IPS-11a (cell line): Measurements from ENCODE around the gene KDSR.
A peak's percentile ranks its signal among the peaks of the same experiment; 100 is the strongest.

Experiments used
- H3K4me3 ChIP-seq: one replicate; pipeline ENCODE4 v1.5.1; 2013; ENCODE audit warnings: low read depth, low read length, control low read depth

Gene KDSR, protein sequence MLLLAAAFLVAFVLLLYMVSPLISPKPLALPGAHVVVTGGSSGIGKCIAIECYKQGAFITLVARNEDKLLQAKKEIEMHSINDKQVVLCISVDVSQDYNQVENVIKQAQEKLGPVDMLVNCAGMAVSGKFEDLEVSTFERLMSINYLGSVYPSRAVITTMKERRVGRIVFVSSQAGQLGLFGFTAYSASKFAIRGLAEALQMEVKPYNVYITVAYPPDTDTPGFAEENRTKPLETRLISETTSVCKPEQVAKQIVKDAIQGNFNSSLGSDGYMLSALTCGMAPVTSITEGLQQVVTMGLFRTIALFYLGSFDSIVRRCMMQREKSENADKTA

DNA sequence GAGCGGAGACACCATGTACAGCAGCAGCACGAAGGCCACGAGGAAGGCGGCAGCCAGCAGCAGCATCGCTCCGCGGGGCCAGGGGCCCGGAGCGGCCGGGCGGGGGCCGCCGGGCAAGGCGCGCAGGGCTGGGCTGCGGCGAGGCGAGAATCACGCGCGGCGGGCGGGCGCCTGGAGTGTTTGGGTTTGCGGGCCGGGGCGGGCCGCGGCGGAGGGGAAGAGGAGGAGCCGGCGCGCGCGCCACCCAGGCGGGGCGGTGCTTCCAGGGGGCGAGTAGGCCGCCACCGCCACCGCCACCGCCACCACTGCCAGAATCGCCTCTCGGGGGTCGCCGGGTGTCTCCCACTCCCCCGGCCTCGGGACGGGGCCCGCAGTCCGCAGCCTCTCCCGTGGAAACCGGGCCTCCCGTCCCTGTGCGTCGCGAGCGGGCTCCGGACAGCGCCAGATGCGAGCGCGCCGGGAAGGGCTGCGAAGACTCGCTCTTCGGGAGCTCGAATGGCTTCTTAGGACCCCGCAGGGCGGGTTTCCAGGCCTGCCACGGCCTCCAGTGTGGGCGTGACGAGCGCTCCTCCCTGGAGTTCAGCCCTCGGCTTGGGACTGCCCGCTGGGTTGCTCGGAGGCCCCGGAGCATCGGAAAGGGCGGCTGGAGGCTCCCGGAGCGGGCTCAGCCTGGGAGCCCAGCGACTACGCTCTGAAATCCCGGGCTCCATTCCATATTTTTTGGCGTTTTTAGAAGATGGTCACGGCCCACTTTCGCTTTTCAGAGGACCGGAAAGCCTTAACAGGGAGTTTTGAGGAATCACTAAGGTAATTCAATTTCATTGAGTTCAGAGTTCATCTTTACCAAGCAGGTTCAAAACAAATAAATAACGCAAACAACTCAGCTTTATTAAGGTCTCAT, at the start of gene KDSR:
Gene KDSR, minus strand, starts transcription at position 154 of the 901 bp plus-strand sequence. Its CDS starts 88 bp downstream, at position 66.
- peak within 1 kb of the TSS; percentile 83 for H3K4me3 ChIP-seq

DNA sequence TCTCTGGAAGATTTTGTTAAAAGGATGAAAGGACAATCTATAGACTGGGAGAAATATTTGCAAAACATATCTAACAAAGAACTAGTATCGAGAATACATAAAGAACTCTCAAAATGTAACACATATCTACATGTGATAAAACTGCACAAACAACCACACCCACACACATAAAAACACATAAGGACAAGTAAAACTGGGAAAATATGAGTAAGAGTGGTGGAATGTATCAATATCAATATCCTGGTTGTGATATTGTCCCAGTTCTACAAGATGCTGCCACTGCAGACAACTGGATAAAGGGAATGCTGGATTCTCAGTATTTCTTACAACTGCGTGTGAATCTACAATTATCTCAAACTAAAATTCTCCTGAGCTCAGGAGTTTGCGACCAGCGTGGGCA, 45.9 kb upstream of the KDSR start:
- no peak overlapping the region for H3K4me3 ChIP-seq

DNA sequence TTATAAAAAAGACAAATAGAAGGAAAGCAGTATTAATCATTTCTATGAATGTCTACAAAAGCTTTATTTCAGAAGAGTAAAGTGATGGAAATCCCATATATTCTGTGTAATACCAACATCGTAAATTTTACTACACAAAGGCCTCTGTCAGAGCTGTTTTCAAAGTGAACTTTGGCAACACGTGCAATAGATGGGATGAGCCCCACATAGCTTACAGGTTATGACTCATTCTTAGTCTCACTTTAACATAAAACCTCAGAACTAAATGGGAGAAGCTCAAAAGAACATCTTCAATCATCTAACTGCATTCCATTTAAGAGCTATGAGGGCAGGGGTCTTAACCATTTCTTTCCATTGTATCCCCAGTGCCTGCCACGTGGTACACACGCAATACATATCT, 43.8 kb upstream of the KDSR start:
- H3K4me3 ChIP-seq, result no peak overlapping the region

DNA sequence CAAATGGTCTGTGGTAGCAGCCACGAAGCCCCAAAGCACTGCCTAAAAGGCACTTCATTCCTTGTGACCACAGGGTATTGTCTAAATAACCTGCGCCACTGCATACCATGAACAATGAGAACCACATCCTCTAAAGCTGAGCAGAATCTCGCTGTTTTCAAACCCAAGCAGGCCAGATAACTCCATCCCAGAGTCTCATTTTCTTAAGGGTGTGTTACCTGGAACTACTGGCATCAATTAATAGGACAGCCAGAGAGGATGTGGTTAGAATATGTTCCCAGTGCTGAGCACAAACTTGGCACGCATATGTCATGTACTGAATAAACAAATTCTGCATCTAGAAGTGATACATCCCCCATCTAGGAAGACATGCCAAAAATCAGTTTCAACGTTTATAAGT, 42.3 kb upstream of the KDSR start:
- no peak overlapping the region for H3K4me3 ChIP-seq

DNA sequence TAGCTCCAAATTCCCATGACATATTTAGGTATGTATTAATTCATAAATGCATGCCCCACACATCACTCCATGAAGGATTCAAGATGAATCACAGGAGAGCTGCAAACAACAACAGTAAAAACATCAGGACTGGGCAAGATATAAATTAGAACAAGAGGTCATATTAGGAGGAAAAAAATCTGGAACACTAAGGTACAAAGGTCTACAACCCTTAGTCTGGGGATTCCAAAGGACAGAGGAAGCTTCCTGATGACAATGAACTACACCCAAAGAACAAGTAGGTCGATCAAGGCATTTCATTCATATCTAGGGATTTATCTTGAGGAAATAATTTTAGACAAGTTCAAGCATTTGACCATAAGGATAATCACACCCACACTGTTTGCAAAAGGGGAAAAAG, 40.7 kb upstream of the KDSR start:
- no peak overlapping the region for H3K4me3 ChIP-seq

DNA sequence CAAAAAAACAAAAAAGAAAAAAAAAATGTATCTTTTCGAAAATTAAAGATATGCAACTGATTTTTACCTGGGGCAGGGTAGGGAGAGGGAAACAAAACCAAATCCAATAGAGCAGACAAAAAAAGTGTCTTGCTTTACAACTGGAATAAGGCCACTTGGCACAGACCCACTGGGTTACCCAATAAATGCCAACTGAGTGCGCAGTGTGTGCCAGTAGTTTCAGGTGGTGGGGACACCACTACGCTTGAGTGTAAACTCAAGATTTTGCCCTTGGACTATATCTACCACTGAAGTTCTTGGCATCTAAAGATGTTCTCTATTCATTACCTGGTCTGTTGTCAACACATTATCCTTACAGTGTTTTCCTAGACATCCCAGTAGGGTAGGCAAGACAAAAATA, 39.0 kb upstream of the KDSR start:
- H3K4me3 ChIP-seq, result no peak overlapping the region

DNA sequence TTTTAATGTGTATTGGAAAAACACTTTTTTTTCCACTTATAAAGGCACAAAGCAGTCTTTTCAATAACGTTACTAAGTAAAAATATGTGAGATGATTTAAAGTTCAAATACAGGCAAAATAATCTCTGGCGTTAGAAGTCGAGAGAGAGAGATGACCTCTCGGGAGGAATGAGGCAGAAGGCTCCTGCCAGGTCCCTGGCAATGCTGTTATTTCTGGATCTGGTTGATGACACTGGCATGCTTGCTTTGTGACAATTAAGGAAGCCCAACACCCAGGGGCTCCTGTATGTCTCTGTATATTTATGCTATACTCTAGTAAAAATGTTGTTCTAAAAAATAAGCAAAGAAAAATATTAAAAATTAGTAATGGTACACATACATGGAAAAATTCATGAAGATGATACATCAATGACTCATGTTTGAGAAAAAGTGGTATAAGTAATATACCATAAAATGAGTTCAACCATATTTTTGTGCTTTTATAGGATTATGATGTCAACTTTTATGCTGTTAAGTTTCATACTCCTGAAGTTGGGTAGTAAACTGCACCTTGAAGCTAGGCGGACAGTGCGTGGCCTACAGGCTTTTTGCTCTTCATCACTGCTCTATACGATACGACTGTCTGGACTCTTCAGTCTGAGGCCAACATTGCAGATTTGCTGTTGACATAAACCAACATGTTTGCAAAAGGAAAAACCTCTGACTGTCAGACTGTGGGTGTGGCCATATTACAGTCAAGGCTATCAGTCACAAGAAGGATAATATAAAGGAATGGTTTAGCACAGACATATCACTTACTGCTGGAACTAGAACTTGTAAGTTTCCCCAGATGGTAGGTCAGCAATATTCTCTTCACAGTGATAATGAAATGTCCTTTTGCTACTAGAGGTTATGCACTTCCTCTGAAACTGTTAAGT, 35.5 kb upstream of the KDSR start:
- H3K4me3 ChIP-seq, result no peak overlapping the region

DNA sequence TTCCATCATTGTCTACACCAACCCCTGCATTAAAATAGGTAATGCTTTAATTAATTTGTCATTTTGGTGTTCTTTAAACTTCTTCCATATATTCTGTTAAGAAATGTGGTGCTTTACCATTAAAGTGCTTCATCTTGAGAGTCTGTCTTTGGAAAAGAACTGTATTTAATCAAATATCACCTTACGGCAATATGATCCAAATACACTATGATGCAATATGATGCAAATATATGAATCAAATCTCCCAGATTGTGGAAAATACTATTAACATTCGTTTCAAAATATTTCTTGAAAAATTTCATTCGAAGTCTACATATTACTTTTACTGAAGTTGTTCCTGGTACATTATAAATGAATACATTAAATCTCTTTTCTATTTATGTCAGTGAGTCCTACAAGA, 32.3 kb upstream of the KDSR start:
- H3K4me3 ChIP-seq, result no peak overlapping the region

DNA sequence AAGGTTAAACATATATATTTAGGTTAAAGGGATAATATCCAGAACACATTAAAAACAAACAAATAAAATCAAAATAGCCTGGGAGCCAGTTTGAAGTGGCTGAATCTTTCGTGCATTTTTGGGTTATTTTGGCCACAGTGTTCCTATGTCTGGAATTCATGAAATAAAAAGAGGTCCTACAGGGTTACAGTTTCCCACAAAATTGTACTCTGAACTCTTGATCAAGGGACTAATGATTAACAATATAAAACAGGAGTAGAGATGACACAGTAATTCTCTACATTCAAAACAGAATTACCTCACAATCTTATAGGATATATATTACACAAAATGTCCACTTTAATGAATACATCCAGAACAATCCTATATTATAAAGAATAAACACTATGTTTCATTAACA, 30.3 kb upstream of the KDSR start:
- H3K4me3 ChIP-seq, result no peak overlapping the region

DNA sequence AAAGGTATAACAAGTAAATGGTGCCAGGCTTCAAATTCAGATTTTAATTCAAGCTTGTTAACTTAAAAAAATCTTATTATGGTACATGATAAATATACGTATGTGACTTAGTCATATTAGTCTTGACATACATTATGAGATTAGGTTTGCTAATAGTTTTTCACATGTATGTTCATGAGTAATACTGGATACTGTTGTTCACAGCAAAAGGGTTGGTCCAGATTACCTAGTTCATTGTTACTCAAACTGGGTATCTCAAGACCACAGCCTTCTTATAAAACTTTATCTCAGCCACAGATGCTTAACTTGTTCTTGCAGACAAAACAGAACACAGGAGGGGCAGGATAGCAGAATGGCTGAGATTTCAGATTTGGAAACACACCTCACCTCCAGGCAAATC, 28.5 kb upstream of the KDSR start:
- H3K4me3 ChIP-seq, result no peak overlapping the region

DNA sequence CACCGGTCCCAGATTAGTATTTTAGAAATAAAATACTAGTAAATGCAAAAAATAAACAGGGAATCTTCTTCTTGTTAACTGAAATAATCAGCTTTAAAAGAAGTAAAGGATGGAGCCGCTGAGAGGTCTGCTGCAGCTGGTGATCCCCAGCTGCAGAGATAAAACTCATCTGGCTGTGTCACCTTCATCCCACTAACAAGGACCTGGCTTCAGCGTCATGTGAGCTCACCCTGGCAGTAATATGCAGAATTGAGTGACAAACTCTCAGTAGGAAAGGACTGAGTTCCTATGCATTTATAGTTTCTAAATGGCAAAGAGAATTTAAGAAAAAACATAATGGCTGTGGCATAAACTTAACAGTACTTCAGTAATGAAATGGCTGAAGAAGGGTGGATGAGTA, 27.9 kb upstream of the KDSR start:
- no peak overlapping the region for H3K4me3 ChIP-seq

DNA sequence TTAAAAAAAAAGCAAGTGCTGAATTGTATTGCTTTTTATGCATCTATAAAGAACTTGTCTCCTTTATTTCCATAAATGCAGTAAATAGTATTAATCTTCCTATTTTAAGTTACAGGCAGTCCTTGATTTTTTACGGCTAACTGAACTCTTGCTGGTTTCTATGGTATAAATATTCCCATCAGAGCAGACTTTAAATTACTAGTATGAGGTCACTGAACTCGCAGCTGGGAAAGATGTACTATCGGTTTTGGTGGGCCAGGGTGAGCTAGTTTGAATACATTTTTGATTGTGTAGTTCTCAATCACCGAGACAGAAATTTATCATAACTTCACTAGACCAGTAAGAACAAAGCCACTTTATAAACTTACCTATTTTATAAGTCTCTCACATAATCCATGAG, 20.9 kb upstream of the KDSR start:
- no peak overlapping the region for H3K4me3 ChIP-seq

DNA sequence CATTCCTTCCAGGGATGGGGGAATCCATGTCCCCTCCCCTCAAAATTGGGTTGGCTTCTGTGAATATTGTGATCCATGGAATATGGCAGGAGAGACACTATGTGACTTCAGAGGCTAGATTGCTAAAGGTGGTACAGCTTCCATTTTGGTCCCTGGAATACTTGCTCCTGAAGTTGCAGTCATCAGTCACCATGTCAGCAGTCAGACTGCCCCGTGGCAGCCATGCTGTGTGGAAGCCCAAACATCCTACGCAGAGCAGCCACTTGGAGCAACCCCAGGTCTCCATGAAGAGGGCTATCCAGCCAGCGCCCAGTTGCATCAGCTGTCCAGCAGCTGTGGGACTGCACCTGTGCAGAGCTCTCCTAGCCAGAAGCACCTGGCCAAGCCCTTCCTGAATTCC, 15.8 kb upstream of the KDSR start:
- H3K4me3 ChIP-seq, result no peak overlapping the region

DNA sequence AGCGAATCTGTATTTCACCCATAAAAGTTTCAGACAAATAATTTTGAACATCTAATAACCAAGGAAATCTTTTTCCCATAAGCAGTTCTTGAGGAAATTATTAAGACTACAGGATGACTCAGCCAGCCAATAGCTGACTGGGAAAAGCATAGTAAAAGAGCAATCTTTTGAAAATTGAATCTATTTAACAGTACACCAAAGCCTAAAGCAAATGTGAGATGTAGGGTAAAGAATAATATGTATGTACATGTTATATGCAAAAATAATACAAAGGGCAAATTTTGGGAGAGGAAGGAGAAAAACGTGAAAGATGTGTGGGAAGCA, 12.6 kb upstream of the KDSR start:
- H3K4me3 ChIP-seq, result no peak overlapping the region

DNA sequence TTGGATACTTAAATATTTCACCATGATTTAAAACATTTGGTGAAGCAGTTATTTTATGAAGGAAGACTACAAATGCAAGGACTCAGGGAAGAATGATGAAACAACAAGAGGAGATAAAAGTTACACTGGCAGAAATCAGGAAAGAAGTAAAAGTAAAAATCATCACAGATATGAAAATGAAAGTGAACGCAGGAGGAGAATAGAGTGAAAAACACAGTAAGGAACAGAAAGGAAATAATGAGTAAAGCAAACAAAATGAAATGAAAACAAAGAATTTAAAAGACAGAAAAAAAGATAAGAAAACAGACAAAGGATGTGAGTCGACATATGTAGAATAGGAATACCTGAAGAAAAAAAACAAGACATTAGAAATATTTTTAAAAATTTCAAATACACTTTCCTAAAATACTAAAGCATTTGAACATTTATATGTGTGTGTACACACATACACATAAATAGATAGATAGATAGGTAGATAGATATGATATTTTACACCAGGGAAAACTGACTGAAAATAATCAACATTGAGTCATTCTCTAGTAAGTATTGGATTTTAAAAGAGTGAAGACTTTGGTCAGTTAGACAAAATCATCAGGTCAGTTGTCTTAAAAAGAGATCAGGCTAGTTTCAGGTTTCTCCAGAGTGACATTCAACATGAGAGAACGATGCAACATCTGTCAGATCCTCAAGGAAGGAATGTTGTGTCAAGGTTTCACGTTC, 12.1 kb upstream of the KDSR start:
- no peak overlapping the region for H3K4me3 ChIP-seq

DNA sequence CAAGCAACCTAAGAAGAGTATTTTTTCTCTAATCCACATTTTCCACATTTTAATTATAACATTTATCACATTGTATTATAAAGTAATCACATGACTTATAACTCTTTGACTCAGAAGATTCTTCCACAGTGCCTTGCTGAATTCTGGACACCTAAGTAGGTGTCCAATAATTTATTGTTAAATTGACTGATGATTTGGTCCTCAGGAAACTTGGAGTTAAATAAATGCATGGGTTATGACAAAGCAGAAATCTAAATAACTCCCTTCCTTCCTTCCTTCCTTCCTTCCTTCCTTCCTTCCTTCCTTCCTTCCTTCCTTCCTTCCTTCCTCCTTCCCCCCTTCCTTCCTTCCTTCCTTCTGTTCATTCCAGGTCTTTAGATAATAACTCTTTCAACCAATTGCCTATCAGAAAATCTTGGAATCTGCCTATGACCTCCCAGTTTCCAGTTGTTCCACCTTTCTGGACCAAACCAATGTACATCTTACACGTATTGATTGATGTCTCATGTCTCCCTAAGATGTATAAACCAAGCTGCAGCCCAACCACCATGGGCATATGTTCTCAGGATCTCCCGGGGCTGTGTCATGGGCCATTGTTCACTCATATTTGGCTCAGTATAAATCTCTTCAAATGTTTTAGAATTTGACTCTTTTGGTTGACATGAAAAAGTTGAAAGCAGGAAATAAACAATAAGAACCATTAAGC, 10.4 kb upstream of the KDSR start:
- no peak overlapping the region for H3K4me3 ChIP-seq

DNA sequence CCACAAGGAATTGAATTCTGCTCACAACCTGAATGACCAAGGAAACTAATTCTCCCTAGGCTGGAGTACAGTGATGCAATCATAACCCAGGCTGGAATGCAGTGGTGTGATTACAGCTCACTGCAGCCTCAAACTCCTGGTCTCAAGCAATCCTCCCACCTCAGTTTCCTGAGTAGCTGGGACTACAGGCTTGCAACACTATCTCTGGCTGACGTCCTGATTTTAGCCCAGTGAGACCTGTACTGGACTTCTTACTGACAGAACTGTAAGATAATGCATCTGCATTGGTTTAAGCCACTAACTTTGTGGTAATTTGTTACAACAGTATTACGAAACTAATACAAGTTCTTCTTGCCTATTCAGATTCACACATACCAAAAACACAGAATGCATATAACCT, 9.5 kb upstream of the KDSR start:
- H3K4me3 ChIP-seq, result no peak overlapping the region

DNA sequence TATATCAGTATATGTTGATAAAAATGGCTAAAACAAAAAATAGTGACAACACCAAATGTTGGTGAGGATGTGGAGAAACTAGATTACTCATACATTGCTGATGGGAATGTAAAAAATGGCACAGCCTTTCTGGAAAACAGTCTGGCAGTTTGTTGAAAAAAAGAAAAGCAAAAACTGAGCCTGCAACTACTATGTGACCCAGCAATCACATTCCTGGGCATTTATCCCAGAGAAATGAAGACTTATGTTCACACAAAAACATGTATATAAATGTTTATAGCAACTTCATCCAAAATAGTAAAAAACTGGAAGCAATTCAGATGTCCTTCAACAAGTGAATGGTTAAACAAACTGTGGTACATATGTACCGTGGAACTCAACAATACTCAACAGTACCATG, 7.5 kb upstream of the KDSR start:
- no peak overlapping the region for H3K4me3 ChIP-seq

DNA sequence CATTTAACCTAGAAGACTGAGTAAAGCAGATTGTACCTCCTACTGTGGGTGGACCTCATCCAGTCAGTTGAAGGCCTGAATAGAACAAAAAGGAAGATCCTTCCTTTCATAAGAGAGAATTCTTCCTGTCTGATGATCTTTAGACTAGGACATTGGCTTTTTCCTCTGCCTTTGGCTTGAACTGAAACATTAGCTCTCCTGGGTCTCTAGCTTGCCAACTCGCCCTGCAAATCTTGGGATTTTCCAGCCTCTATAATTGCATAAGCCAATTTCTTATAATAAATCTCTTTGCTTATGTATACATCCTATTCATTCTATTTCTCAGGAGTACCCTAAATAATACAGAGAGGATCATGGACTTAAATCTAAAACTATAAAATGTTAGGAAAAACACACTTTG, 6.2 kb upstream of the KDSR start:
- no peak overlapping the region for H3K4me3 ChIP-seq

DNA sequence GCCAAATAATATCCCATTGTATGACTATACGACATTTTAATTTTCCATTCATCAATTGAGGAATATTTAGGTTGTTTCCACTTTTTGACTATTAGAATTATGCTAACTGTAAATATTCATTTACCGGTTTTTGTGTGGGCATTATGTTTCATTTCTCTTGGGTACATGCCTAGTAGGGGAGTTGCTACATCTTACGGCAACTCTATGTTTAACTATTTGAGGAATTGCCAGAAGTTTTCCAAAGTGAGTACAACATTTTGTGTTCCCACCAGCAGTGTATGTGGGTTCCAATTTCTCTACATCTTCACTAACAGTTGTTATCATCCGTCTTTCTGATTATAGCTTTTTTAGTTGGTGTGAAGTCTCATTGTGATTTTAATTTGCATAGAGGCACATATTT, 1.6 kb upstream of the KDSR start:
- no peak overlapping the region for H3K4me3 ChIP-seq
